ENCODE results near the gene SLC35E2B.

GRCh38 chr1:1610796-1611195 is 81.8 kb downstream of the SLC35E2B start:
- TF ChIP-seq EP300 (IDR thresholded peaks at IDR 0.05) = no peak
- TF ChIP-seq, protein P1, sequence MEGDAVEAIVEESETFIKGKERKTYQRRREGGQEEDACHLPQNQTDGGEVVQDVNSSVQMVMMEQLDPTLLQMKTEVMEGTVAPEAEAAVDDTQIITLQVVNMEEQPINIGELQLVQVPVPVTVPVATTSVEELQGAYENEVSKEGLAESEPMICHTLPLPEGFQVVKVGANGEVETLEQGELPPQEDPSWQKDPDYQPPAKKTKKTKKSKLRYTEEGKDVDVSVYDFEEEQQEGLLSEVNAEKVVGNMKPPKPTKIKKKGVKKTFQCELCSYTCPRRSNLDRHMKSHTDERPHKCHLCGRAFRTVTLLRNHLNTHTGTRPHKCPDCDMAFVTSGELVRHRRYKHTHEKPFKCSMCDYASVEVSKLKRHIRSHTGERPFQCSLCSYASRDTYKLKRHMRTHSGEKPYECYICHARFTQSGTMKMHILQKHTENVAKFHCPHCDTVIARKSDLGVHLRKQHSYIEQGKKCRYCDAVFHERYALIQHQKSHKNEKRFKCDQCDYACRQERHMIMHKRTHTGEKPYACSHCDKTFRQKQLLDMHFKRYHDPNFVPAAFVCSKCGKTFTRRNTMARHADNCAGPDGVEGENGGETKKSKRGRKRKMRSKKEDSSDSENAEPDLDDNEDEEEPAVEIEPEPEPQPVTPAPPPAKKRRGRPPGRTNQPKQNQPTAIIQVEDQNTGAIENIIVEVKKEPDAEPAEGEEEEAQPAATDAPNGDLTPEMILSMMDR (IDR thresholded peaks at IDR 0.05) = no peak
